ENCODE measurements around the gene LHFPL3.

DNA sequence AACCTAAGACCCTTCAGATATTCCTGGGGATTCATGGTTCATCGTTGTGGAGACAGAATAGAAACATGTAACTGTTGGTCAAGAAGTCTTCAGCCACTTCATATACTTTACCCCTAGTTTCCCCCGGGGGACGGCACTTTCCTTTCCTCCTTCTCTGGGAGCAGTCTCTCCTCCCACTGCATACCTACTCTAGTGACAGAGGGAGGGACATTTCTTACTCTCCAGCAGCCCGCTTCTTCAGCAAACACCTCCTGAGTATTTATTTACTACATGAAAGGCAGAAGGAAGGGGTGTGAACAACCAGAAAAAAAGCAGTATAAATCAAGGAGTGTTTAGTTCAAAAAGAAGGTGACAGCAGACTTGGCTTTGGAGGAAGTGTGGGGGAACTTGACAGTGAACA is 69.0 kb downstream of the LHFPL3 start:
- TF ChIP-seq, protein P1, sequence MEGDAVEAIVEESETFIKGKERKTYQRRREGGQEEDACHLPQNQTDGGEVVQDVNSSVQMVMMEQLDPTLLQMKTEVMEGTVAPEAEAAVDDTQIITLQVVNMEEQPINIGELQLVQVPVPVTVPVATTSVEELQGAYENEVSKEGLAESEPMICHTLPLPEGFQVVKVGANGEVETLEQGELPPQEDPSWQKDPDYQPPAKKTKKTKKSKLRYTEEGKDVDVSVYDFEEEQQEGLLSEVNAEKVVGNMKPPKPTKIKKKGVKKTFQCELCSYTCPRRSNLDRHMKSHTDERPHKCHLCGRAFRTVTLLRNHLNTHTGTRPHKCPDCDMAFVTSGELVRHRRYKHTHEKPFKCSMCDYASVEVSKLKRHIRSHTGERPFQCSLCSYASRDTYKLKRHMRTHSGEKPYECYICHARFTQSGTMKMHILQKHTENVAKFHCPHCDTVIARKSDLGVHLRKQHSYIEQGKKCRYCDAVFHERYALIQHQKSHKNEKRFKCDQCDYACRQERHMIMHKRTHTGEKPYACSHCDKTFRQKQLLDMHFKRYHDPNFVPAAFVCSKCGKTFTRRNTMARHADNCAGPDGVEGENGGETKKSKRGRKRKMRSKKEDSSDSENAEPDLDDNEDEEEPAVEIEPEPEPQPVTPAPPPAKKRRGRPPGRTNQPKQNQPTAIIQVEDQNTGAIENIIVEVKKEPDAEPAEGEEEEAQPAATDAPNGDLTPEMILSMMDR (IDR thresholded peaks at IDR 0.05) = no peak
- no peak for TF ChIP-seq POLR2A (IDR thresholded peaks at IDR 0.05)

Data from adrenal gland (tissue), 5 donors.